HepG2 (cell line): ENCODE measurements around the gene PRKG1. TPM values are rescaled to one million over a fixed set of nuclear protein-coding genes. Genes with fewer than 3 reads are reported as not detected.

Experiments
- ATAC-seq: fragments of 200-7000 bp; cut with Tn5 transposase; 3 replicates; pipeline ENCODE4 v1.9.1; 2020; ENCODE audit warnings: mild to moderate bottlenecking, moderate library complexity
- BruUV-seq: library from RNA; stranded (reverse); fragments of 400-500 nt; replicated peaks from 2 replicates; lab custom pipeline; 2021; lab: Mats Ljungman, UMichigan
- CTCF ChIA-PET: fragments of 300-600 bp; formaldehyde crosslinking; extraction: SDS; loops from one replicate; lab custom pipeline; 2021; ENCODE audit warnings: low total read pairs, inconsistent platforms, low intra/inter-chr PET ratio; lab: Yijun Ruan, JAX
- POLR2A ChIA-PET: fragments of 350-600 bp; sonication (Branson Sonifier 250); formaldehyde crosslinking; loops from one replicate; lab custom pipeline; 2020; ENCODE audit warnings: antibody characterized with exemption, inconsistent platforms; lab: Yijun Ruan, JAX
- DNase-seq: peaks from one replicate; pipeline ENCODE4 v3.0.0-alpha.2; 2015; ENCODE audit warnings: low spot score
- FAIRE-seq: peaks from 3 replicates; lab custom pipeline; 2011; peaks lifted over from hg19 to GRCh38; lab: Jason Lieb, UNC
- H2AFZ ChIP-seq: one replicate; pipeline ENCODE4 v1.6.1; 2011; ENCODE audit warnings: low read length, inconsistent platforms
- H3K27ac ChIP-seq: fragments of 300-600 bp; 3 replicates; pipeline ENCODE4 v1.8.0; 2011; ENCODE audit warnings: mixed run types, mild to moderate bottlenecking, mixed read lengths, low read length, inconsistent platforms; ENCODE audit not compliant: insufficient read depth; ENCODE audit errors: extremely low read length
- H3K27me3 ChIP-seq, 2 experiments: fragments of 200-600 bp in 1 of 2; 2 replicates in 1 of 2; 3 replicates in 1 of 2; pipeline versions ENCODE4 v1.6.0 to v1.8.0; 2011; ENCODE audit warnings: low read length in 2 of 2, mild to moderate bottlenecking in 2 of 2, moderate library complexity in 2 of 2, inconsistent platforms in 1 of 2; ENCODE audit not compliant: insufficient read depth in 2 of 2, control insufficient read depth in 1 of 2
- H3K36me3 ChIP-seq, 2 experiments: fragments of 200-600 bp in 1 of 2; replicated peaks in 1 of 2; 2 replicates in 1 of 2; 3 replicates in 1 of 2; pipeline versions ENCODE4 v1.5.1 to v1.8.0; 2011; ENCODE audit warnings: low read length in 2 of 2, inconsistent platforms in 1 of 2; ENCODE audit not compliant: insufficient read depth in 2 of 2, control insufficient read depth in 1 of 2
- H3K4me1 ChIP-seq: 2 replicates; pipeline ENCODE4 v1.5.1; 2012; ENCODE audit warnings: low read length, inconsistent platforms; ENCODE audit not compliant: insufficient read depth
- H3K4me2 ChIP-seq: 2 replicates; pipeline ENCODE4 v1.6.0; 2011; ENCODE audit warnings: low read depth, low read length, inconsistent platforms
- H3K4me3 ChIP-seq, 3 experiments: fragments of 200-600 bp in 1 of 3; sonication (generic), shearing (Covaris generic) in 1 of 3; replicated peaks in 1 of 3; 2 replicates each; pipeline ENCODE4 v1.5.1; 2011 to 2016; ENCODE audit warnings: low read length in 3 of 3, inconsistent platforms in 2 of 3, low read depth in 2 of 3, mild to moderate bottlenecking in 2 of 3, control low read depth in 1 of 3, mixed read lengths in 1 of 3; ENCODE audit not compliant: insufficient read depth in 1 of 3
- H3K79me2 ChIP-seq: one replicate; pipeline ENCODE4 v1.6.1; 2011; ENCODE audit warnings: low read length, inconsistent platforms; ENCODE audit not compliant: insufficient read depth
- H3K9ac ChIP-seq: 2 replicates; pipeline ENCODE4 v1.6.0; 2011; ENCODE audit warnings: mild to moderate bottlenecking, low read depth, low read length, inconsistent platforms; ENCODE audit not compliant: insufficient read depth
- H3K9me3 ChIP-seq: 2 replicates; pipeline ENCODE4 v1.5.1; 2012; ENCODE audit warnings: mild to moderate bottlenecking, low read length
- H4K20me1 ChIP-seq: 2 replicates; pipeline ENCODE4 v1.6.0; 2011; ENCODE audit warnings: inconsistent platforms, mild to moderate bottlenecking, low read length, moderate library complexity; ENCODE audit not compliant: insufficient read depth
- EP300 ChIP-seq, 3 experiments: sonication (generic) in 1 of 3; formaldehyde crosslinking in 1 of 3; IDR thresholded peaks; 2 replicates each; pipeline versions ENCODE4 v1.5.1 to v1.6.1; 2011 to 2020; ENCODE audit warnings: low read depth in 2 of 3, low read length in 2 of 3, borderline replicate concordance in 1 of 3, improper control_type of control experiment in 1 of 3, mild to moderate bottlenecking in 1 of 3, missing genetic modification reagents in 1 of 3, moderate library complexity in 1 of 3
- MAF1 ChIP-seq: sonication (generic); formaldehyde crosslinking; IDR thresholded peaks from 2 replicates; pipeline ENCODE4 v1.5.0; 2020; ENCODE audit warnings: missing genetic modification reagents, borderline replicate concordance
- MATR3 ChIP-seq: sonication (generic); formaldehyde crosslinking; IDR thresholded peaks from 2 replicates; pipeline ENCODE4 v1.4.0; 2020; ENCODE audit warnings: missing genetic modification reagents
- POLR2A ChIP-seq, 2 experiments: IDR thresholded peaks; 2 replicates each; pipeline ENCODE4 v1.6.1; 2011; ENCODE audit warnings: low read depth in 2 of 2, low read length in 2 of 2, mild to moderate bottlenecking in 1 of 2, moderate library complexity in 1 of 2; ENCODE audit not compliant: insufficient read depth in 1 of 2
- PRPF4 ChIP-seq: fragments of 200-400 bp; formaldehyde crosslinking; IDR thresholded peaks from 2 replicates; pipeline ENCODE4 v1.6.1; 2016; ENCODE audit warnings: low read length, low read depth; ENCODE audit not compliant: poor library complexity, severe bottlenecking
- PTBP1 ChIP-seq: fragments of 200-400 bp; formaldehyde crosslinking; IDR thresholded peaks from 2 replicates; pipeline ENCODE4 v1.6.1; 2018; ENCODE audit warnings: low read length, low read depth; ENCODE audit not compliant: poor library complexity, severe bottlenecking
- SMARCC2 ChIP-seq: fragments of 450-650 bp; IDR thresholded peaks from 2 replicates; pipeline ENCODE4 v1.6.1; 2017; ENCODE audit warnings: antibody characterized with exemption, mild to moderate bottlenecking
- ZNF224 ChIP-seq: sonication (generic); formaldehyde crosslinking; IDR thresholded peaks from 2 replicates; pipeline ENCODE4 v1.5.0; 2020; ENCODE audit warnings: mild to moderate bottlenecking, missing genetic modification reagents
- ZNF546 ChIP-seq: sonication (generic); formaldehyde crosslinking; conservative IDR thresholded peaks from 2 replicates; pipeline ENCODE4 v1.8.1; 2023; ENCODE audit warnings: mild to moderate bottlenecking, missing genetic modification reagents
- ZNF644 ChIP-seq: IDR thresholded peaks from 2 replicates; pipeline ENCODE4 v1.6.1; 2016; ENCODE audit warnings: low read depth
- ZNF709 ChIP-seq: sonication (generic); formaldehyde crosslinking; IDR thresholded peaks from 2 replicates; pipeline ENCODE4 v1.5.0; 2020; ENCODE audit warnings: mild to moderate bottlenecking, missing genetic modification reagents
- ZNF790 ChIP-seq: sonication (generic); formaldehyde crosslinking; IDR thresholded peaks from 2 replicates; pipeline ENCODE4 v1.8.0; 2022; ENCODE audit warnings: missing genetic modification reagents, mild to moderate bottlenecking, borderline replicate concordance
- WGBS: methylation state at CpG from one replicate; pipeline ENCODE4 v1.1.6; 2017; ENCODE audit warnings: low lambda C conversion rate; 5-methylcytosine and 5-hydroxymethylcytosine counted together
- in situ Hi-C: cut with HindIII; loops from 2 replicates; pipeline ENCODE4 v1.10.0; 2017; ENCODE audit warnings: low pct_unique_long_range_greater_than_20kb; ENCODE audit not compliant: extremely low pct_ligation_motif_present
- intact Hi-C: fragments of 100-400 bp; cut with micrococcal nuclease; formaldehyde crosslinking; loops from one replicate; pipeline ENCODE4 v1.10.0; 2022; ENCODE audit not compliant: unreplicated experiment
- polyA plus RNA-seq, 8 experiments: library from polyadenylated mRNA; depleted of rRNA in 3 of 8; stranded (reverse) in 7 of 8; unstranded in 1 of 8; fragments of >200 nt; fragmentation: Illumina TruSeq in 4 of 8; extraction: Trizol in 4 of 8; gene quantifications; 2 replicates each; pipeline versions ENCODE4 v1.2.1 to v1.2.3, GENCODE V29; 2011 to 2016; ENCODE audit warnings: low read depth in 4 of 8, missing spikeins in 1 of 8, mixed read lengths in 1 of 8; ENCODE audit not compliant: insufficient read depth in 1 of 8
- total RNA-seq, 5 experiments: library from RNA; depleted of rRNA; stranded (reverse); fragments of >200 nt; fragmentation: Illumina TruSeq; extraction: Trizol; gene quantifications; 2 replicates each; pipeline ENCODE4 v1.2.3, GENCODE V29; 2016; ENCODE audit warnings: low read depth in 1 of 5

Gene PRKG1
- total and polyA plus RNA-seq, 2 of the 13 experiments (the other 11 are each of a cell fraction or from before 2014, with no cell fraction given) = 0.01 TPM; not detected in 1

DNA sequence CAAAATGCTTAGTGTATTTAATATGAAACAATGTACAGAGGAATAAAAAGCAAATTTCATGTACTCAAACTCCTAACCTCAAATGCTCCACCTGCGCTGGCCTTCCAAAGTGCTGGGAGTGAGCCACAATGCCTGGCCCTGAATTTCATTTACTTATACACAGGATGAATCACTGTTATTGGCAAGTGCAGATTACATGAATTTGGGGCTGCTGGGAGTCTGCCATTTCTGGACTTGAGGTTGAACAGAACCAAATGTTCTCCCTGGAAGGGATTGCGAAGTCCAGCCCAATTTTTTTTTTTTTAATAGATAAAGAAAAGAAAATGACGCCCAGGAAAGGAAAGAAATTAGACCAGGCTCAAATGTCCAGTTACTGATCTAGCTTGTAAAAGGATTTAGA is 631.9 kb downstream of the PRKG1 start:
- H2AFZ ChIP-seq = no peak overlapping the region
- no peaks in the 10 kb centered on the region for H3K9me3 ChIP-seq
- H3K4me1 ChIP-seq = no peaks in the 10 kb centered on the region
- H3K4me3 ChIP-seq = no peak overlapping the region
- TF ChIP-seq MATR3 (CRISPR knock-in tag) = no peak
- TF ChIP-seq PTBP1 = no peak
- TF ChIP-seq MAF1 (CRISPR knock-in tag) = no peak
- no peak for TF ChIP-seq ZNF709 (CRISPR knock-in tag)
- no peak for TF ChIP-seq ZNF224 (CRISPR knock-in tag)
- TF ChIP-seq SMARCC2 = no peak
- TF ChIP-seq PRPF4 = no peak
- no peak for TF ChIP-seq ZNF790 (CRISPR knock-in tag)
- TF ChIP-seq EP300 (IDR thresholded peaks at IDR 0.05; ENCODE audit: low read depth in 2 of 2, low read length in 2 of 2) = no peak
- TF ChIP-seq EP300 (CRISPR knock-in tag; IDR thresholded peaks at IDR 0.05; ENCODE audit: borderline replicate concordance) = no peak
- no peak for TF ChIP-seq ZNF546 (CRISPR knock-in tag)
- no peak for TF ChIP-seq POLR2A (IDR thresholded peaks at IDR 0.05; ENCODE audit: insufficient read depth in 1 of 2, low read depth in 2 of 2, low read length in 2 of 2)
- no peak for TF ChIP-seq ZNF644
- H3K79me2 ChIP-seq = no peaks in the 10 kb centered on the region
- BruUV-seq = no TSS peak
- in situ Hi-C loops = no loop called here
- FAIRE-seq (no peak), ATAC-seq (no peak), DNase-seq (no peak)
- H3K4me2 ChIP-seq = no peak overlapping the region
- 2% methylated on average over 3 of the region's 3 CpGs for WGBS
- H3K27me3 ChIP-seq = no peaks in the 10 kb centered on the region
- H3K9ac ChIP-seq = no peak overlapping the region
- POLR2A ChIA-PET = no interaction called here
- CTCF ChIA-PET = no interaction called here
- no peaks in the 10 kb centered on the region for H3K36me3 ChIP-seq
- H4K20me1 ChIP-seq = no peaks in the 10 kb centered on the region
- no peak overlapping the region for H3K27ac ChIP-seq
- intact Hi-C loops = no loop called here
